NCI-H1105 treated with DMSO at 0.1 percent for 48 hours (cell line): ENCODE results near the gene CTSA.

Source experiments
- DNase-seq: peaks from one replicate; lab custom pipeline; 2025; lab: John Stamatoyannopoulos, UW

CTSA gene

DNA sequence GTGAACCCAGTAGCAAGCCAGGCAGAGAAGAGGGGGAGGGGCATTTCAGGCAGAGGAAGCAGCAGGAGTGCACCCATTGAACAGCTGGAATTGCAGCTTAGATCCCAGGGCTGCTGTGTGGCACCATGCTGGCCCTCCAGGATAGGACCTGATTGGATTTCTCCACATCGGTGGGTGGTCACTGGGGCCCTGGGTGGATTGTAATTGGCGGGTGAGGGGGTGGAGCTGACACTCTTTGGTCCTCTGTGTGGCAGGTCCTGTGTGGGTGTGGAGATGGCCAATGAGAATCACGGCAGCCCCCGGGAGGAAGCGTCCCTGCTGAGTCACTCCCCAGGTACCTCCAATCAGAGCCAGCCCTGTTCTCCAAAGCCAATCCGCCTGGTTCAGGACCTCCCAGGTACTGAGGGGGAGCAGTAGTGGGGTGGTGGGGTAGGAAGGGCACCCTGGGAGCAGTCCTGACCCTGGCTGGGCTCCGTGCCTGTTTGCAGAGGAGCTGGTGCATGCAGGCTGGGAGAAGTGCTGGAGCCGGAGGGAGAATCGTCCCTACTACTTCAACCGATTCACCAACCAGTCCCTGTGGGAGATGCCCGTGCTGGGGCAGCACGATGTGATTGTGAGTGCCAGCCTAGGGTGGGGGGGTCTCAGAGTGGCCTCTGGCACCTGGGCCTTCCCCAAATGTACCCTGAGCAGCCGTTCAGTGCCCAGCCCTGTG, 47.7 kb downstream of the CTSA start:
- no peak for DNase-seq

- DNase-seq: no peak
Observed at GRCh38 chr20:45940053-45940452, 48.9 kb downstream of the CTSA start.

- DNase-seq: no peak
Observed at GRCh38 chr20:45940469-45940868, 49.3 kb downstream of the CTSA start.

DNA sequence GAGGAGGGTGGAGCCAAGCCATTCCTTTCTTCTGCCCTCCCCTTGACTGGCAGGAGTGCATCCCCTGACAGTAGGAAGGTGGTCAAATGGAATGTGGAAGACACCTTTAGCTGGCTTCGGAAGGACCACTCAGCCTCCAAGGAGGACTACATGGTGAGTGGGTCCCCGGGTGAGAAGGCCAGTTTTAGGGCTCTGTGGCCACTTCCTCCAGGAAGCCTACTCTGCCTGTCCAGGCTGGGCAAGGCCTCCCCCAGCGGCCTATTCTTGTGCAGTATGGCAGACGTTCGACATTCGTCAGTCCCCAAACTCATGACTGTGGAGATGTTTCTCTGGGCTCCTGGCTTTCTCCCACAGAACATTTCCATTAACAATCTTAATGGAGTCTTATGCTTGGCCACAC, 52.5 kb downstream of the CTSA start:
- DNase-seq: no peak

DNA sequence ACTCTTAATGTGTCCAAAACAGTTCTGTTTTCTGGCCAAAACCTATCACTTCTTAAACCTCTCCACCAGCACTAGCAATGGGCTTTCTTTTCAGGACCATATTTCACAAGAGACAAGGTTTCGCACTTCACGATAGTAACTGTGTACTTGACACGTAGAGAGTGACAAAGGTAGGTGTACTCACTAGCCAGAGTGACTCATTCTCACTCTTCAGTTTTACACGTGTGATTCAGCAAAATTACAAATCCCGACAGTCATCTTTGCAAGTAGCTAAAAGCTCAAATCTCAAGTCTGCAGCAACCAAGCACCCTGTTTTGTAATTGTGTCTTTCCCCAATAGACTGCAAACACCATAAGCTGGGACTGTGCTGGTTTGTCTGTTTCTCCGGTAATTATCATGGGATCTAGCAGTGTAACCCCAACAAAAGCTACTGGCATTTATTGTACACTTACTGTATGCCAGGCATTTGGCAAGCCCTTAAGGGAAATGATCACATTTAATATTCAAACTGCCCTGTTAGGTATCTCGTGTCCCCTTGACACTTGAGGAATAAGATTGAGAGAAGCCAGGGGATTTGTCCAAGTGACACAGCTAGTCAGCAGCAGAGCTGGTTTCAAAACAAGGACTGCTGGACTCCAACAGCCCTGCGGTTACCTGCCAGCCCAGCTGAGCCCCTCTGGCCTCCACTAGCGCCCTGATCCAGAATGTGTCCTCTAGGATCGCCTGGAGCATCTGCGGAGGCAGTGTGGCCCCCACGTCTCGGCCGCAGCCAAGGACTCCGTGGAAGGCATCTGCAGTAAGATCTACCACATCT, 53.2 kb downstream of the CTSA start:
- no peak for DNase-seq

- DNase-seq: no peak
Observed at GRCh38 chr20:45944965-45945677, 54.0 kb downstream of the CTSA start.

DNA sequence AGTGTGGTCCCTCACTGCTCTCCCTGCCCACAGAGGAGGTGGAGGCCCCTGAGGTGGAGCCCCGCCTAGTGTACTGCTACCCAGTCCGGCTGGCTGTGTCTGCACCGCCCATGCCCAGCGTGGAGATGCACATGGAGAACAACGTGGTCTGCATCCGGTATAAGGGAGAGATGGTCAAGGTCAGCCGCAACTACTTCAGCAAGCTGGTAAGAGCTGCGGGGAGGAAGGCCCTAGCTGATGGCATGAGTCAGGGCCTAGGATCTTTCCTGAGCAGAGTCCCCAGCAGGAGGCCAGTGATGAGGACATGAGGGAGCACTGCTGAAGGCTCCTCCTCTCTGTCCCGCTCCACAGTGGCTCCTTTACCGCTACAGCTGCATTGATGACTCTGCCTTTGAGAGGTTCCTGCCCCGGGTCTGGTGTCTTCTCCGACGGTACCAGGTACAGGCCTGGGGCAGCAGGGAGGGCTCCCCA, 54.6 kb downstream of the CTSA start:
- DNase-seq: no peak

- no peak for DNase-seq
Observed at GRCh38 chr20:45946149-45946970, 55.2 kb downstream of the CTSA start.

DNA sequence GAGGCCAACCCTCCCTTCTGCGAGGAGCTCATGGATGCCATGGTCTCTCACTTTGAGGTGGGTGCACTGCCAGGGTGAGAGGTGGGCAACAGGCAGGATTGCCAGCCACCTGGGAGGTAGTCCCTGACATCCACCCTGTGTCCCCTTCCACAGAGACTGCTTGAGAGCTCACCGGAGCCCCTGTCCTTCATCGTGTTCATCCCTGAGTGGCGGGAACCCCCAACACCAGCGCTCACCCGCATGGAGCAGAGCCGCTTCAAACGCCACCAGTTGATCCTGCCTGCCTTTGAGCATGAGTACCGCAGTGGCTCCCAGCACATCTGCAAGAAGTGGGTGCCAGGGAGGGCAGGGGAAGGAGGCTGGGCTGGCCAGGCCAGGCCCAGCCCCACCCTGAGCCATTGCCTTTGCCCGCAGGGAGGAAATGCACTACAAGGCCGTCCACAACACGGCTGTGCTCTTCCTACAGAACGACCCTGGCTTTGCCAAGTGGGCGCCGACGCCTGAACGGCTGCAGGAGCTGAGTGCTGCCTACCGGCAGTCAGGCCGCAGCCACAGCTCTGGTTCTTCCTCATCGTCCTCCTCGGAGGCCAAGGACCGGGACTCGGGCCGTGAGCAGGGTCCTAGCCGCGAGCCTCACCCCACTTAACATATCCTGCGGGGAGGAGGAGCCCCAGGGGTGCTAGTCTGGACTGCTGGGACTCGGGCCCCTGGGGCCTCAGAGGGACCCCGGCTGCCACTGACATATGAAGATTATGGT, 56.2 kb downstream of the CTSA start:
- no peak for DNase-seq

- DNase-seq: no peak
Observed at GRCh38 chr20:45948261-45948733, 57.2 kb downstream of the CTSA start.
